HG03378 (cell line): ENCODE results near the gene RARRES1.

Experiments
- ATAC-seq: cut with Tn5 transposase; IDR thresholded peaks from one replicate; pipeline ENCODE4 v1.9.1; 2021; ENCODE audit warnings: mild to moderate bottlenecking, moderate library complexity; ENCODE audit not compliant: unreplicated experiment

Gene RARRES1

GRCh38 chr3:158735296-158736033 is 3.2 kb upstream of the RARRES1 start:
- ATAC-seq: no peak

GRCh38 chr3:158733656-158734055 is 1.4 kb upstream of the RARRES1 start:
- no peak for ATAC-seq

GRCh38 chr3:158732856-158733200 is 571 bp upstream of the RARRES1 start:
- ATAC-seq: no peak

GRCh38 chr3:158731486-158731885 is 771 bp downstream of the RARRES1 start:
- no peak for ATAC-seq

- no peak for ATAC-seq
Observed at GRCh38 chr3:158728851-158729250, 3.4 kb downstream of the RARRES1 start.

- ATAC-seq: no peak
Observed at GRCh38 chr3:158728061-158728377, 4.2 kb downstream of the RARRES1 start.

- ATAC-seq: peak; percentile 67
Observed at GRCh38 chr3:158727206-158728060, 4.8 kb downstream of the RARRES1 start.

- no peak for ATAC-seq
Observed at GRCh38 chr3:158725348-158726011, 6.8 kb downstream of the RARRES1 start.

GRCh38 chr3:158723991-158724390 is 8.3 kb downstream of the RARRES1 start:
- no peak for ATAC-seq

GRCh38 chr3:158722108-158722507 is 10.1 kb downstream of the RARRES1 start:
- no peak for ATAC-seq

- no peak for ATAC-seq
Observed at GRCh38 chr3:158718490-158719170, 13.6 kb downstream of the RARRES1 start.

GRCh38 chr3:158717576-158717975 is 14.7 kb downstream of the RARRES1 start:
- ATAC-seq: no peak

- no peak for ATAC-seq
Observed at GRCh38 chr3:158713094-158713499, 19.2 kb downstream of the RARRES1 start.

- ATAC-seq: no peak
Observed at GRCh38 chr3:158712443-158712842, 19.8 kb downstream of the RARRES1 start.

- ATAC-seq: no peak
Observed at GRCh38 chr3:158711886-158712285, 20.4 kb downstream of the RARRES1 start.

GRCh38 chr3:158710601-158711000 is 21.7 kb downstream of the RARRES1 start:
- ATAC-seq: no peak

GRCh38 chr3:158709666-158710083 is 22.6 kb downstream of the RARRES1 start:
- ATAC-seq: no peak

GRCh38 chr3:158703566-158703965 is 28.7 kb downstream of the RARRES1 start:
- no peak for ATAC-seq

GRCh38 chr3:158702815-158703481 is 29.3 kb downstream of the RARRES1 start:
- no peak for ATAC-seq

- no peak for ATAC-seq
Observed at GRCh38 chr3:158701420-158702065, 30.7 kb downstream of the RARRES1 start.
